K562 (cell line): ENCODE results near the gene CCDC148. TPM values are rescaled to one million over a fixed set of nuclear protein-coding genes. Genes with fewer than 3 reads are reported as not detected.
"Not testable (repeated sequence)": the region's sequence is repeated elsewhere in the genome, so short reads cannot be mapped to it uniquely, and the experiment has no call there.

Experiments used
- ATAC-seq: fragments of 200-7000 bp; cut with Tn5 transposase; 3 replicates; pipeline ENCODE4 v1.9.1; 2020; ENCODE audit warnings: moderate library complexity
- BruUV-seq: library from RNA; stranded (reverse); fragments of 400-500 nt; replicated peaks from 2 replicates; lab custom pipeline; 2021; lab: Mats Ljungman, UMichigan
- CTCF ChIA-PET: fragments of 300-600 bp; formaldehyde crosslinking; extraction: SDS; loops from one replicate; lab custom pipeline; 2021; ENCODE audit warnings: low intra/inter-chr PET ratio; lab: Yijun Ruan, JAX
- POLR2A ChIA-PET: fragments of 300-600, 350-650 bp; sonication (Branson Sonifier 250); formaldehyde crosslinking; extraction: SDS; loops from one replicate; lab custom pipeline; 2021; ENCODE audit warnings: antibody characterized with exemption, inconsistent platforms; lab: Yijun Ruan, JAX
- DNase-seq, 4 experiments: peaks; one replicate each; pipeline versions ENCODE4 v3.0.0 to v3.0.0-alpha.2; 2011 to 2018; ENCODE audit warnings: low spot score in 3 of 4, mixed read lengths in 3 of 4; ENCODE audit errors: extremely low read depth in 1 of 4
- FAIRE-seq: peaks from 2 replicates; lab custom pipeline; 2011; peaks lifted over from hg19 to GRCh38; lab: Jason Lieb, UNC
- H2AFZ ChIP-seq: 2 replicates; pipeline ENCODE4 v1.6.0; 2011; ENCODE audit warnings: low read depth, low read length, control low read depth, inconsistent platforms
- H3K27ac ChIP-seq: fragments of 200-600 bp; 3 replicates; pipeline ENCODE4 v1.8.0; 2011; ENCODE audit warnings: low read depth, mild to moderate bottlenecking, control low read depth, inconsistent platforms, low read length, moderate library complexity, mixed read lengths; ENCODE audit errors: extremely low read depth
- H3K27me3 ChIP-seq, 2 experiments: fragments of 300-600 bp in 1 of 2; 2 replicates in 1 of 2; 3 replicates in 1 of 2; pipeline versions ENCODE4 v1.6.0 to v1.8.0; 2011; ENCODE audit warnings: inconsistent platforms in 2 of 2, low read length in 2 of 2, mild to moderate bottlenecking in 1 of 2, mixed read lengths in 1 of 2, moderate library complexity in 1 of 2; ENCODE audit not compliant: control insufficient read depth in 2 of 2, insufficient read depth in 2 of 2
- H3K36me3 ChIP-seq: fragments of 300-600 bp; 3 replicates; pipeline ENCODE4 v1.8.0; 2011; ENCODE audit warnings: mild to moderate bottlenecking, low read length, inconsistent platforms; ENCODE audit not compliant: control insufficient read depth, insufficient read depth
- H3K4me1 ChIP-seq, 2 experiments: fragments of 200-600 bp in 1 of 2; replicated peaks in 1 of 2; 2 replicates in 1 of 2; 3 replicates in 1 of 2; pipeline versions ENCODE4 v1.5.1 to v1.8.0; 2011; ENCODE audit warnings: inconsistent platforms in 2 of 2, low read length in 2 of 2, mild to moderate bottlenecking in 1 of 2, mixed read lengths in 1 of 2, moderate library complexity in 1 of 2; ENCODE audit not compliant: control insufficient read depth in 2 of 2, insufficient read depth in 2 of 2
- H3K4me2 ChIP-seq: 2 replicates; pipeline ENCODE4 v1.6.1; 2011; ENCODE audit warnings: low read length, control low read depth, inconsistent platforms, mixed read lengths; ENCODE audit not compliant: insufficient read depth
- H3K4me3 ChIP-seq: fragments of 200-600 bp; sonication (generic), shearing (Covaris generic); 2 replicates; pipeline ENCODE4 v1.5.1; 2016; ENCODE audit warnings: control low read depth, inconsistent platforms
- H3K79me2 ChIP-seq: fragments of 200-600 bp; 3 replicates; pipeline ENCODE4 v1.8.0; 2011; ENCODE audit warnings: low read length, inconsistent platforms; ENCODE audit not compliant: control insufficient read depth, insufficient read depth
- H3K9ac ChIP-seq, 2 experiments: 2 replicates each; pipeline versions ENCODE4 v1.6.0 to v1.6.1; 2011; ENCODE audit warnings: low read depth in 2 of 2, low read length in 2 of 2, control low read depth in 1 of 2, inconsistent platforms in 1 of 2, mild to moderate bottlenecking in 1 of 2, mixed read lengths in 1 of 2; ENCODE audit not compliant: insufficient read depth in 1 of 2
- H3K9me1 ChIP-seq: one replicate; pipeline ENCODE4 v1.6.0; 2011; ENCODE audit warnings: inconsistent platforms, mild to moderate bottlenecking, low read length, moderate library complexity; ENCODE audit not compliant: control insufficient read depth, insufficient read depth
- H3K9me3 ChIP-seq: replicated peaks from 2 replicates; pipeline ENCODE4 v1.5.1; 2011; ENCODE audit warnings: low read depth, low read length, inconsistent platforms; ENCODE audit not compliant: control insufficient read depth, insufficient read depth
- H4K20me1 ChIP-seq: replicated peaks from 2 replicates; pipeline ENCODE4 v1.6.1; 2011; ENCODE audit warnings: low read length, inconsistent platforms, mixed read lengths; ENCODE audit not compliant: control insufficient read depth, insufficient read depth
- EP300 ChIP-seq: IDR thresholded peaks from 2 replicates; pipeline ENCODE4 v1.6.1; 2012; ENCODE audit warnings: low read length, improper control_type of control experiment
- EP400 ChIP-seq: fragments of 450-650 bp; IDR thresholded peaks from 2 replicates; pipeline ENCODE4 v1.6.1; 2017; ENCODE audit warnings: antibody characterized with exemption, mild to moderate bottlenecking, moderate library complexity
- GATAD2B ChIP-seq: fragments of 450-650 bp; IDR thresholded peaks from 2 replicates; pipeline ENCODE4 v1.6.1; 2017; ENCODE audit warnings: mild to moderate bottlenecking, borderline replicate concordance
- MAFF ChIP-seq: IDR thresholded peaks from 2 replicates; pipeline ENCODE4 v1.6.1; 2012; ENCODE audit warnings: low read length, improper control_type of control experiment
- NEUROD1 ChIP-seq: fragments of 150-350 bp; IDR thresholded peaks from 2 replicates; pipeline ENCODE4 v1.6.1; 2014; ENCODE audit warnings: borderline replicate concordance, low read length, low read depth; ENCODE audit not compliant: partially characterized antibody
- SMARCE1 ChIP-seq: fragments of 450-650 bp; IDR thresholded peaks from 2 replicates; pipeline ENCODE4 v1.7.1; 2016; ENCODE audit warnings: mild to moderate bottlenecking
- TCF15 ChIP-seq: fragments of 250-450 bp; sonication (Bioruptor Pico); IDR thresholded peaks from 2 replicates; pipeline ENCODE4 v1.8.0; 2022; ENCODE audit warnings: moderate library complexity, mild to moderate bottlenecking, inconsistent platforms
- YY1 ChIP-seq, 3 experiments: IDR thresholded peaks; 2 replicates each; pipeline ENCODE4 v1.6.1; 2011; ENCODE audit warnings: low read length in 2 of 3, mild to moderate bottlenecking in 2 of 3, moderate library complexity in 2 of 3, borderline replicate concordance in 1 of 3, control low read depth in 1 of 3, low read depth in 1 of 3; ENCODE audit not compliant: insufficient read depth in 3 of 3, insufficient replicate concordance in 2 of 3, control insufficient read depth in 1 of 3, insufficient read length in 1 of 3; ENCODE audit errors: extremely low read depth in 1 of 3
- ZNF589 ChIP-seq: fragments of 200-800 bp; sonication (Bioruptor generic); IDR thresholded peaks from 2 replicates; pipeline ENCODE4 v1.6.1; 2016; ENCODE audit warnings: low read depth, missing genetic modification characterization, missing compliant biosample characterization
- WGBS: fragments of 100-300 bp; shearing (Covaris generic); methylation state at CpG from one replicate; pipeline ENCODE4 v1.1.6; 2016; ENCODE audit warnings: low coverage, mixed read lengths; ENCODE audit not compliant: insufficient coverage; ENCODE audit errors: missing lambda C conversion rate; 5-methylcytosine and 5-hydroxymethylcytosine counted together
- in situ Hi-C: fragments of 300-500 bp; cut with MboI; formaldehyde crosslinking; loops from 4 replicates; pipeline ENCODE4 v1.15.0; 2018; ENCODE audit warnings: inconsistent platforms, mixed read lengths
- intact Hi-C: fragments of 100-400 bp; cut with micrococcal nuclease; formaldehyde crosslinking; loops from 2 replicates; pipeline ENCODE4 v1.14.2; 2022
- polyA plus RNA-seq, 8 experiments: library from polyadenylated mRNA; depleted of rRNA in 4 of 8; stranded (reverse) in 5 of 8; unstranded in 3 of 8; fragments of >200 nt; fragmentation: Nextera tagmentation in 2 of 8; fragmentation: Illumina TruSeq in 1 of 8; extraction: Ambion mirVana in 2 of 8; extraction: Trizol in 1 of 8; gene quantifications; 2 replicates each; pipeline versions ENCODE4 v1.2.1 to v1.2.3, GENCODE V29; 2011 to 2014; ENCODE audit warnings: inconsistent platforms in 1 of 8, missing spikeins in 1 of 8
- total RNA-seq, 7 experiments: library from RNA; depleted of rRNA in 6 of 7; stranded (reverse); fragments of >200 nt in 6 of 7; fragmentation: Illumina TruSeq in 2 of 7; extraction: Trizol in 2 of 7; gene quantifications; 2 replicates each; pipeline versions ENCODE4 v1.2.1 to v1.2.3, GENCODE V29; 2011 to 2021; ENCODE audit warnings: low replicate concordance in 1 of 7
- TF ChIP-seq, protein P1 (sequence below): fragments of 200-800 bp; sonication (Bioruptor generic); IDR thresholded peaks from 2 replicates; pipeline ENCODE4 v1.6.1; 2017; ENCODE audit warnings: missing genetic modification characterization, missing compliant biosample characterization

CCDC148 gene
- total and polyA plus RNA-seq, 9 of the 15 experiments (the other 6 are each of a cell fraction or from before 2014, with no cell fraction given) = 0.10 to 1.4 (median 0.65) TPM

- peak; percentile 52; the same call in 1 of the 2 replicates for TF ChIP-seq GATAD2B
- TF ChIP-seq EP400 = peak; percentile 25; the same call in 1 of the 2 replicates
- no peak for TF ChIP-seq MAFF
- peak; percentile 94 for TF ChIP-seq EP300
- 0 out of 2 replicates have a peak, but pooled peaks have one; percentile 27 for TF ChIP-seq ZNF589 (CRISPR knock-in tag)
- TF ChIP-seq SMARCE1 = peak; percentile 91
- TF ChIP-seq, protein P1, sequence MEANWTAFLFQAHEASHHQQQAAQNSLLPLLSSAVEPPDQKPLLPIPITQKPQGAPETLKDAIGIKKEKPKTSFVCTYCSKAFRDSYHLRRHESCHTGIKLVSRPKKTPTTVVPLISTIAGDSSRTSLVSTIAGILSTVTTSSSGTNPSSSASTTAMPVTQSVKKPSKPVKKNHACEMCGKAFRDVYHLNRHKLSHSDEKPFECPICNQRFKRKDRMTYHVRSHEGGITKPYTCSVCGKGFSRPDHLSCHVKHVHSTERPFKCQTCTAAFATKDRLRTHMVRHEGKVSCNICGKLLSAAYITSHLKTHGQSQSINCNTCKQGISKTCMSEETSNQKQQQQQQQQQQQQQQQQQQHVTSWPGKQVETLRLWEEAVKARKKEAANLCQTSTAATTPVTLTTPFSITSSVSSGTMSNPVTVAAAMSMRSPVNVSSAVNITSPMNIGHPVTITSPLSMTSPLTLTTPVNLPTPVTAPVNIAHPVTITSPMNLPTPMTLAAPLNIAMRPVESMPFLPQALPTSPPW (CRISPR knock-in tag) = 0 out of 2 replicates have a peak, but pooled peaks have one; percentile 10
- no peak for TF ChIP-seq NEUROD1
- TF ChIP-seq TCF15 = no peak
- TF ChIP-seq, all 486 proteins: peak for 59
These were observed 227.5 kb downstream of the CCDC148 start (continued) for GRCh38 chr2:158228943-158229508.

- CTCF ChIA-PET, in situ Hi-C loops, H3K36me3 ChIP-seq, intact Hi-C loops, DNase-seq, H3K79me2 ChIP-seq, FAIRE-seq, H3K4me3 ChIP-seq, H3K9me3 ChIP-seq, BruUV-seq, POLR2A ChIA-PET, H3K27me3 ChIP-seq, H3K27ac ChIP-seq, ATAC-seq, H3K9me1 ChIP-seq, H4K20me1 ChIP-seq: not testable (repeated sequence)
- Histone ChIP-seq H2AFZ (peak overlapping the region; percentile 84), H3K4me1 (peaks cover 4 to 18% of the 10 kb centered on the region in 2 experiments; a peak in 3 of 5 replicates), H3K9ac (peak overlapping the region in 1 of 2 experiments; percentile 62; a peak in 1 of 4 replicates), H3K4me2 (0 out of 2 replicates have a peak overlapping the region, but pooled peaks have one; percentile 32)
- 33% methylated on average over 8 of the region's 8 CpGs for WGBS
- peak in 1 of 3 experiments; percentile 53 for TF ChIP-seq YY1 (IDR thresholded peaks at IDR 0.05; ENCODE audit: borderline replicate concordance in 1 of 3, control insufficient read depth in 1 of 3, extremely low read depth in 1 of 3, insufficient read depth in 3 of 3, insufficient read length in 1 of 3, insufficient replicate concordance in 2 of 3, low read depth in 1 of 3, low read length in 2 of 3)
These were observed 233.5 kb downstream of the CCDC148 start for GRCh38 chr2:158223066-158223465.
